Sigmoid colon (tissue), 7 donors: ENCODE results near the gene ZNF627. TPM values are rescaled to one million over a fixed set of nuclear protein-coding genes. Genes with fewer than 3 reads are reported as not detected.

Source experiments
- DNase-seq: peaks from one replicate; pipeline ENCODE4 v3.0.0-alpha.2; 2019
- H3K27ac ChIP-seq, 4 donors: fragments of 200-600 bp; sonication (generic); one replicate each; pipeline ENCODE4 v1.5.1; 2016 to 2019; ENCODE audit warnings: mild to moderate bottlenecking in 1 of 4
- H3K27me3 ChIP-seq, 3 donors: fragments of 200-600 bp; sonication (generic); one replicate each; pipeline ENCODE4 v1.5.1; 2019; ENCODE audit warnings: mild to moderate bottlenecking in 1 of 3
- H3K36me3 ChIP-seq, 4 donors: fragments of 200-600 bp; sonication (generic); one replicate each; pipeline ENCODE4 v1.5.1; 2016 to 2019
- H3K4me1 ChIP-seq, 4 donors: fragments of 200-600 bp; sonication (generic); one replicate each; pipeline ENCODE4 v1.5.1; 2017 to 2019
- H3K4me3 ChIP-seq, 4 donors: fragments of 200-600 bp; sonication (generic); one replicate each; pipeline ENCODE4 v1.5.1; 2017 to 2019; ENCODE audit warnings: mild to moderate bottlenecking in 2 of 4, moderate library complexity in 1 of 4
- H3K9me3 ChIP-seq, 4 donors: fragments of 200-600 bp in 3 of 4; sonication (generic) in 3 of 4; one replicate each; pipeline versions ENCODE4 v1.5.1 to v1.6.1; 2013 to 2019
- EP300 ChIP-seq, 4 donors: sonication (generic); formaldehyde crosslinking; IDR thresholded peaks; one replicate each; pipeline ENCODE4 v1.6.1; 2017; ENCODE audit warnings: antibody characterized with exemption in 4 of 4
- POLR2A ChIP-seq, 2 donors: fragments of 450-650 bp; IDR thresholded peaks; one replicate each; pipeline ENCODE4 v1.6.1; 2016; ENCODE audit warnings: antibody characterized with exemption in 2 of 2, mild to moderate bottlenecking in 2 of 2, moderate library complexity in 2 of 2
- POLR2AphosphoS5 ChIP-seq, 4 donors: sonication (generic); formaldehyde crosslinking; IDR thresholded peaks; one replicate each; pipeline ENCODE4 v1.6.1; 2017; ENCODE audit warnings: antibody characterized with exemption in 4 of 4
- WGBS, 2 donors: extraction: QIAGEN DNeasy Blood & Tissue Kit; methylation state at CpG; one replicate each; pipeline ENCODE4 v1.1.7; 2013; 5-methylcytosine and 5-hydroxymethylcytosine counted together
- intact Hi-C: fragments of 100-400 bp; cut with DNase I; formaldehyde crosslinking; loops from one replicate; pipeline ENCODE4 v1.15.1; 2023
- polyA plus RNA-seq, 3 donors: library from polyadenylated mRNA; stranded (reverse); fragments of 200-250 nt; gene quantifications; one replicate each; pipeline ENCODE4 v1.2.3, GENCODE V29; 2013
- total RNA-seq, 4 donors: library from RNA; depleted of rRNA; stranded (reverse); fragments of >200 nt; gene quantifications; one replicate each; pipeline ENCODE4 v1.1.0, GENCODE V29; 2016
- TF ChIP-seq, protein P1 (sequence below), 4 experiments: fragments of 450-650 bp in 3 of 4; fragments of 200-600 bp in 1 of 4; IDR thresholded peaks; one replicate each; pipeline ENCODE4 v1.5.1; 2016 to 2019; ENCODE audit warnings: antibody characterized with exemption in 4 of 4, mild to moderate bottlenecking in 3 of 4, moderate library complexity in 2 of 4
- donor health status: healthy with polysubstance abuse.
- donor health status: Bipolar disorder and iron deficiency.
- donor health status: healthy.

Gene ZNF627
- total and polyA plus RNA-seq, 7 donors = 6.2 to 13.8 (median 7.9) TPM

DNA sequence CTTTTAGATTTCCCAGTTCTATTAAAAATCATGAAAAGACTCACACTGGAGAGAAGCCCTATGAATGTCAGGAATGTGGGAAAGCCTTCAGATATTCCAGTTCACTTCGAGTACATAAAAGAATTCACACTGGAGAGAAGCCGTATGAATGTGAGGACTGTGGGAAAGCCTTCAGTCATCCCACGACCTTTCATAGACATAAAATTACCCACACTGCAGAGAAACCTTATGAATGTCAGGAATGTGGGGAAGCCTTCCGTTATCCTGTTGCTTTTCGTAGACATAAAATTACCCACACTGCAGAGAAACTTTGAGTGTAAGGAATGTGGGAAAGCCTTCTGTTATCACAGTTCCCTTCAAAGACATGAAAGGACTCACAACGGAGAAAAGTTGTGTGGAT is 55.2 kb downstream of the ZNF627 start:
- Histone ChIP-seq H3K4me3 (no peak overlapping the region), H3K27ac (no peak overlapping the region), H3K4me1 (no peaks in the 10 kb centered on the region), H3K36me3 (no peaks in the 10 kb centered on the region), H3K9me3 (peaks cover 0 to 20% (median 15%) of the 10 kb centered on the region in 4 donors), H3K27me3 (no peaks in the 10 kb centered on the region)
- TF ChIP-seq EP300 (IDR thresholded peaks at IDR 0.05) (no peak), POLR2A (IDR thresholded peaks at IDR 0.05) (no peak), POLR2AphosphoS5 (IDR thresholded peaks at IDR 0.05) (no peak)
- TF ChIP-seq, protein P1, sequence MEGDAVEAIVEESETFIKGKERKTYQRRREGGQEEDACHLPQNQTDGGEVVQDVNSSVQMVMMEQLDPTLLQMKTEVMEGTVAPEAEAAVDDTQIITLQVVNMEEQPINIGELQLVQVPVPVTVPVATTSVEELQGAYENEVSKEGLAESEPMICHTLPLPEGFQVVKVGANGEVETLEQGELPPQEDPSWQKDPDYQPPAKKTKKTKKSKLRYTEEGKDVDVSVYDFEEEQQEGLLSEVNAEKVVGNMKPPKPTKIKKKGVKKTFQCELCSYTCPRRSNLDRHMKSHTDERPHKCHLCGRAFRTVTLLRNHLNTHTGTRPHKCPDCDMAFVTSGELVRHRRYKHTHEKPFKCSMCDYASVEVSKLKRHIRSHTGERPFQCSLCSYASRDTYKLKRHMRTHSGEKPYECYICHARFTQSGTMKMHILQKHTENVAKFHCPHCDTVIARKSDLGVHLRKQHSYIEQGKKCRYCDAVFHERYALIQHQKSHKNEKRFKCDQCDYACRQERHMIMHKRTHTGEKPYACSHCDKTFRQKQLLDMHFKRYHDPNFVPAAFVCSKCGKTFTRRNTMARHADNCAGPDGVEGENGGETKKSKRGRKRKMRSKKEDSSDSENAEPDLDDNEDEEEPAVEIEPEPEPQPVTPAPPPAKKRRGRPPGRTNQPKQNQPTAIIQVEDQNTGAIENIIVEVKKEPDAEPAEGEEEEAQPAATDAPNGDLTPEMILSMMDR (IDR thresholded peaks at IDR 0.05) = no peak
- no peak for DNase-seq
- intact Hi-C loops = no loop called here
- 96 to 98% methylated on average over 6 of the region's 6 CpGs for WGBS, 2 donors

DNA sequence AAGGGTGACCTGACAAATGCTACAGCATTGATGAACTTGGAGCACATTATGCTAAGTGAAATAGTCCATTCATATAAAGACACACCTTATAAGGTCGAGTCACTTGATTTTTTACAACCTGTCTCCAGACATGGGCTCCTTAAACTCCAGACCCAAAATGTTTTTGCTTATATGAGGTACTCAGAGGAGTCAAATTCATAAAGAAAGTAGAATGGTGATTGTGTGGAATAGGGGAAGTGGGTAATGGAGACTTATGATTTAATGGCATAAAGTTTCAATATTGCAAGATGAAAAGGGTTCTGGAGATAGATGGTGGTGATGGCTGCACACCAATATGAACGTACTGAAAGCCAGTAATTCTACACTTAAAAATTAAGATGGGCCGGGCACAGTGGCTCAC is 59.3 kb downstream of the ZNF627 start:
- intact Hi-C loops = no loop called here
- peaks cover 0 to 20% (median 15%) of the 10 kb centered on the region in 4 donors for H3K9me3 ChIP-seq
- H3K4me1 ChIP-seq = no peaks in the 10 kb centered on the region
- WGBS, 2 donors = 89 to 90% methylated on average over 3 of the region's 3 CpGs
- H3K27me3 ChIP-seq = no peaks in the 10 kb centered on the region
- no peak for DNase-seq
- no peak for TF ChIP-seq EP300 (IDR thresholded peaks at IDR 0.05)
- TF ChIP-seq POLR2AphosphoS5 (IDR thresholded peaks at IDR 0.05) = no peak
- TF ChIP-seq POLR2A (IDR thresholded peaks at IDR 0.05) = no peak
- TF ChIP-seq, protein P1 (IDR thresholded peaks at IDR 0.05) = no peak
- H3K36me3 ChIP-seq = no peaks in the 10 kb centered on the region
- H3K4me3 ChIP-seq = no peak overlapping the region
- no peak overlapping the region for H3K27ac ChIP-seq

DNA sequence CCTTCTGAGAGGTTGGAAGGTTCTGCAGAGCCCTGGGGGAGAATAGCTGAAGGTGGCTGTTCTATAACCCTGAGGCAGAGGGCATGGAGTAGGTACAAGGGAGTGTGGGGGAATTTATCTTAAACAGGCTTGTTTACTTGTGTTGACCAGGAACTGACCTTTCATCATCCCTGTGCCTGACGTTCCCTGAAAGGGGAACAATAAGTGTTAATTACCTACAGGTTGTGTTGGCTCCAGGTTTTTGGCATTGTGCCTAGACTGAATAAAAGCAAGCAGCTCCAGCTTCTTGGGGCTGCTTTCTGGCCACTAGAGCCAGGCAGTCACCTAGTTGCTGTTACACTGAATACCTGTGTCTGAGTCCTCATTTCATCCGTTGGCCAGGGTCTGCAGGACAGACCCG is 60.0 kb downstream of the ZNF627 start:
- 64 to 69% methylated on average over 3 of the region's 3 CpGs for WGBS, 2 donors
- no peak overlapping the region for H3K27ac ChIP-seq
- no peak overlapping the region for H3K4me3 ChIP-seq
- H3K36me3 ChIP-seq = no peaks in the 10 kb centered on the region
- H3K4me1 ChIP-seq = no peaks in the 10 kb centered on the region
- TF ChIP-seq POLR2AphosphoS5 (IDR thresholded peaks at IDR 0.05) (no peak), EP300 (IDR thresholded peaks at IDR 0.05) (no peak), POLR2A (IDR thresholded peaks at IDR 0.05) (no peak)
- TF ChIP-seq, protein P1 (IDR thresholded peaks at IDR 0.05) = no peak
- DNase-seq = no peak
- H3K27me3 ChIP-seq = no peaks in the 10 kb centered on the region
- intact Hi-C loops = no loop called here
- H3K9me3 ChIP-seq = peaks cover 0 to 12% (median 8%) of the 10 kb centered on the region in 4 donors

DNA sequence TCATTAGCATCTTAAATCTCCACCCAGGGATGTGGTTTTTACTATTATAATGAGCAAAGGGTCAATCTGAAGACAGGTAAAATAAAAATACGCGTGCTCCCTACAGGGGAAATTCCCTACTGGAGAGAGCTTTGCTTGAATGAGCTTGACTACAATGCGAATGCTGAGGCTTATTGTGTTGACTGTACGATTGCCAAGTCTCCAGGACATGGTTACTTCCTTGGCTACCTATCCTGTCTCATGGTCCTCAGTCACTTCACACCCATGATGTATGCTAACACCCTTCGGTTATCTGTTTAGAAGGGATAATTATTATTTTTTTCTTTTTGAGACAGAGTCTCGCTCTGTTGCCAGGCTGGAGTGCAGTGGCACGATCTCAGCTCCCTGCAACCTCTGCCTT is 61.7 kb downstream of the ZNF627 start:
- no peaks in the 10 kb centered on the region for H3K9me3 ChIP-seq
- no peaks in the 10 kb centered on the region for H3K36me3 ChIP-seq
- no peak overlapping the region for H3K4me3 ChIP-seq
- no peak overlapping the region for H3K27ac ChIP-seq
- peaks cover 0 to 7% (median 2%) of the 10 kb centered on the region in 4 donors for H3K4me1 ChIP-seq
- WGBS, 2 donors = 25 to 55% methylated on average over 7 of the region's 7 CpGs
- no peaks in the 10 kb centered on the region for H3K27me3 ChIP-seq
- intact Hi-C loops = no loop called here
- TF ChIP-seq EP300 (IDR thresholded peaks at IDR 0.05) (no peak), POLR2A (IDR thresholded peaks at IDR 0.05) (no peak), POLR2AphosphoS5 (IDR thresholded peaks at IDR 0.05) (no peak)
- TF ChIP-seq, protein P1 (IDR thresholded peaks at IDR 0.05) = no peak
- DNase-seq = no peak

DNA sequence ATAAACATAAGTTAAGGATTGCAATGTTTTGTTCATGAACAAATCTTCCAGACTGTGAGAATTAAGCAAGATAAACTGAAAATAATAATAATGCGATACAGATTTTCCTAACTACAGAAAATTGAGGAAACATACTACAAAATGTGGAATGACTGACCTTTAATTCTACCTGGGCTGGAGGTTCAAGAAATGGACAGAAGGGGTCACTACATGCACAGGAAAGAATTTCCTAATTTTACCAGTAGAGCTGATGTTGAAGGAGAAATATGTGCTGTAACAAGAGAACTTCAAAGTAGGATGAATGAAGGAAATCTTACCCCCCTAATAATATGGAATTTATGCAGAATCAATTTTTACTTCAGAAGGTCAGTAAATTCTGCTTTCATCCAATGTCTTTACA is 62.3 kb downstream of the ZNF627 start:
- 95 to 99% methylated on average over 1 of the region's 1 CpG for WGBS, 2 donors
- Histone ChIP-seq H3K27me3 (no peaks in the 10 kb centered on the region), H3K4me3 (no peak overlapping the region), H3K9me3 (no peaks in the 10 kb centered on the region), H3K4me1 (peaks cover 0 to 7% (median 2%) of the 10 kb centered on the region in 4 donors), H3K36me3 (no peaks in the 10 kb centered on the region), H3K27ac (no peak overlapping the region)
- intact Hi-C loops = no loop called here
- no peak for TF ChIP-seq POLR2A (IDR thresholded peaks at IDR 0.05)
- TF ChIP-seq EP300 (IDR thresholded peaks at IDR 0.05) = no peak
- TF ChIP-seq, protein P1 (IDR thresholded peaks at IDR 0.05) = no peak
- TF ChIP-seq POLR2AphosphoS5 (IDR thresholded peaks at IDR 0.05) = no peak
- no peak for DNase-seq
